GM23248 (cell line): Measurements from ENCODE around the gene GNB5.

ENCODE experiments used
- EZH2 ChIP-seq: fragments of 200-600 bp; sonication (generic); IDR thresholded peaks from 2 replicates; pipeline ENCODE4 v1.6.1; 2018; ENCODE audit warnings: antibody characterized with exemption, mild to moderate bottlenecking; ENCODE audit not compliant: insufficient read depth, poor library complexity, severe bottlenecking
- EZH2phosphoT487 ChIP-seq: fragments of 200-600 bp; sonication (generic); IDR thresholded peaks from 2 replicates; pipeline ENCODE4 v1.6.1; 2018; ENCODE audit warnings: antibody characterized with exemption, moderate library complexity, mild to moderate bottlenecking, low read depth; ENCODE audit not compliant: insufficient read depth

GRCh38 chr15:52132066-52132465, 59.1 kb downstream of the GNB5 start:
- TF ChIP-seq EZH2: no peak
- TF ChIP-seq EZH2phosphoT487: no peak
